ENCODE measurements around the gene PGF. TPM values are rescaled to one million over a fixed set of nuclear protein-coding genes. Genes with fewer than 3 reads are reported as not detected.

The PGF gene
- total and polyA plus RNA-seq, 2 of the 13 experiments (the other 11 are each of a cell fraction or from before 2014, with no cell fraction given): 10.7 to 27.5 TPM

- TF ChIP-seq, protein P1, sequence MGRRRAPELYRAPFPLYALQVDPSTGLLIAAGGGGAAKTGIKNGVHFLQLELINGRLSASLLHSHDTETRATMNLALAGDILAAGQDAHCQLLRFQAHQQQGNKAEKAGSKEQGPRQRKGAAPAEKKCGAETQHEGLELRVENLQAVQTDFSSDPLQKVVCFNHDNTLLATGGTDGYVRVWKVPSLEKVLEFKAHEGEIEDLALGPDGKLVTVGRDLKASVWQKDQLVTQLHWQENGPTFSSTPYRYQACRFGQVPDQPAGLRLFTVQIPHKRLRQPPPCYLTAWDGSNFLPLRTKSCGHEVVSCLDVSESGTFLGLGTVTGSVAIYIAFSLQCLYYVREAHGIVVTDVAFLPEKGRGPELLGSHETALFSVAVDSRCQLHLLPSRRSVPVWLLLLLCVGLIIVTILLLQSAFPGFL (CRISPR knock-in tag; IDR thresholded peaks at IDR 0.05): no peak
- TF ChIP-seq ZNF639 (CRISPR knock-in tag; conservative IDR thresholded peaks at IDR 0.05): peak; percentile 77; the same call in 1 of the 2 replicates
- peak; percentile 97 for TF ChIP-seq SP2 (CRISPR knock-in tag; IDR thresholded peaks at IDR 0.05)
- TF ChIP-seq PHF20 (CRISPR knock-in tag; IDR thresholded peaks at IDR 0.05): peak; percentile 90
- no peak for TF ChIP-seq CEBPG (CRISPR knock-in tag; IDR thresholded peaks at IDR 0.05)
- TF ChIP-seq NFKB2 (CRISPR knock-in tag; IDR thresholded peaks at IDR 0.05; ENCODE audit: borderline replicate concordance): peak; percentile 23; the same call in 1 of the 2 replicates
- TF ChIP-seq, protein P2, sequence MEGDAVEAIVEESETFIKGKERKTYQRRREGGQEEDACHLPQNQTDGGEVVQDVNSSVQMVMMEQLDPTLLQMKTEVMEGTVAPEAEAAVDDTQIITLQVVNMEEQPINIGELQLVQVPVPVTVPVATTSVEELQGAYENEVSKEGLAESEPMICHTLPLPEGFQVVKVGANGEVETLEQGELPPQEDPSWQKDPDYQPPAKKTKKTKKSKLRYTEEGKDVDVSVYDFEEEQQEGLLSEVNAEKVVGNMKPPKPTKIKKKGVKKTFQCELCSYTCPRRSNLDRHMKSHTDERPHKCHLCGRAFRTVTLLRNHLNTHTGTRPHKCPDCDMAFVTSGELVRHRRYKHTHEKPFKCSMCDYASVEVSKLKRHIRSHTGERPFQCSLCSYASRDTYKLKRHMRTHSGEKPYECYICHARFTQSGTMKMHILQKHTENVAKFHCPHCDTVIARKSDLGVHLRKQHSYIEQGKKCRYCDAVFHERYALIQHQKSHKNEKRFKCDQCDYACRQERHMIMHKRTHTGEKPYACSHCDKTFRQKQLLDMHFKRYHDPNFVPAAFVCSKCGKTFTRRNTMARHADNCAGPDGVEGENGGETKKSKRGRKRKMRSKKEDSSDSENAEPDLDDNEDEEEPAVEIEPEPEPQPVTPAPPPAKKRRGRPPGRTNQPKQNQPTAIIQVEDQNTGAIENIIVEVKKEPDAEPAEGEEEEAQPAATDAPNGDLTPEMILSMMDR (CRISPR knock-in tag; IDR thresholded peaks at IDR 0.05): peak; percentile 53
- TF ChIP-seq, protein P3, sequence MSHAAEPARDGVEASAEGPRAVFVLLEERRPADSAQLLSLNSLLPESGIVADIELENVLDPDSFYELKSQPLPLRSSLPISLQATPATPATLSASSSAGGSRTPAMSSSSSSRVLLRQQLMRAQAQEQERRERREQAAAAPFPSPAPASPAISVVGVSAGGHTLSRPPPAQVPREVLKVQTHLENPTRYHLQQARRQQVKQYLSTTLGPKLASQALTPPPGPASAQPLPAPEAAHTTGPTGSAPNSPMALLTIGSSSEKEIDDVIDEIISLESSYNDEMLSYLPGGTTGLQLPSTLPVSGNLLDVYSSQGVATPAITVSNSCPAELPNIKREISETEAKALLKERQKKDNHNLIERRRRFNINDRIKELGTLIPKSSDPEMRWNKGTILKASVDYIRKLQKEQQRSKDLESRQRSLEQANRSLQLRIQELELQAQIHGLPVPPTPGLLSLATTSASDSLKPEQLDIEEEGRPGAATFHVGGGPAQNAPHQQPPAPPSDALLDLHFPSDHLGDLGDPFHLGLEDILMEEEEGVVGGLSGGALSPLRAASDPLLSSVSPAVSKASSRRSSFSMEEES (CRISPR knock-in tag; IDR thresholded peaks at IDR 0.05): 0 out of 2 replicates have a peak, but pooled peaks have one; percentile 26
- TF ChIP-seq BCL3 (CRISPR knock-in tag; IDR thresholded peaks at IDR 0.05): 0 out of 2 replicates have a peak, but pooled peaks have one; percentile 11
- TF ChIP-seq ZNF792 (CRISPR knock-in tag; IDR thresholded peaks at IDR 0.05): peak; percentile 14; the same call in 1 of the 2 replicates
- TF ChIP-seq YEATS2 (CRISPR knock-in tag; IDR thresholded peaks at IDR 0.05; ENCODE audit: borderline replicate concordance): peak; percentile 70; the same call in 1 of the 2 replicates
- TF ChIP-seq HMGXB4 (CRISPR knock-in tag; IDR thresholded peaks at IDR 0.05; ENCODE audit: borderline replicate concordance in 1 of 2, low read depth in 1 of 2): peak in 1 of 2 experiments; percentile 49; a peak in 2 of 4 replicates
Measured at GRCh38 chr14:75002392-75003249, 47.2 kb upstream of the PGF start, which contains the start of gene EIF2B2 (continued).
